Measurements from ENCODE around the gene SNRPD2. TPM values are rescaled to one million over a fixed set of nuclear protein-coding genes. Genes with fewer than 3 reads are reported as not detected.

SNRPD2 gene
- total RNA-seq, 6 experiments from 2014 or later = 79.7 to 92.5 (median 88.2) TPM

DNA sequence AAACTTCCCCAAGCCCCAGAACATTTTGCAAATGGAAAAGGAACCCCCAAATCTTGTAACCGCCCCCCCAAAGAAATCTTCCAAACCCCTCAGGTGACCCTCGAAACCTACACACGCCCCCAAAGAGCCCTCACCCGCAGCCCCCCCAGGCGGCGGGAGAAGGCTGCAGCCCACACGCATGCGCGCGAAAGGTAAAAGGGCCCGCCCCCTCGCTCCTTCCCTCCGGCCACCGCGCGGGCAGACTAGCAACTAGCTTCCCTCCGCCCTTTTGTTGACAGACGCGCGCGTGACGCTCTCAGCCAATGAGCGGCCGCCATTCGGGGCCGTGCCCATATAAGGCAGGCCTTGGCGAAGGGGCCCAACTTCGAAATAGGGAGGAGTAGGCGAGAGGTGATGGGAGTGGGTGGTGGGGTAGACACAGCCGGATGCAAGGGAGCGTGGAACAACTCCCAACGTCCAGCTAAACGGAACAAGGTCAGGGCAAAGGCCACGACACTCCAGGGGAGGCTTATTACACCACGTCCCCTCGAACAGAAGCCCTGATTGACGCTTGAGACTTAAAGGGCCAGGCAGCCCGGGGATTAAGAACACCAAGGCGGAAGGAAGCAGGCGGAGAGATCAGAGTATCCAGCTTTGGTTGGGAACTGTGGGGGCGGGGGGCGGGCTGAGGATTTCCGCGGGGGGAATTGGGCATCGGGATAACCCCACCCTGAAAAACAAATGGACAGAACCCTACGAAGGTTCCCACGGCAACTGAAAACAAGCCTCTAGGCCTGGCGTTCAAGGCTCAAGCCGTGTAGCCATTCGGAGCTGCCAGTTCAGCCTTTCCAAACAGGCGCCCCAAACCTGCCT is 25.6 kb upstream of the SNRPD2 start:
- intact Hi-C loops (cut with DNase I) = no loop called here
- peak; percentile 91 to 96 (median 92) for ATAC-seq
- Histone ChIP-seq H3K27ac (peak overlapping the region; percentile 88 to 97 (median 96)), H3K4me1 (peaks cover 0 to 25% (median 4%) of the 10 kb centered on the region in 4 donors), H3K4me3 (peak overlapping the region; percentile 59 to 64 (median 61)), H3K27me3 (no peaks in the 10 kb centered on the region), H3K9me3 (no peaks in the 10 kb centered on the region), H3K36me3 (peaks cover 0 to 7% (median 0%) of the 10 kb centered on the region in 4 donors)
- peak; percentile 99 for DNase-seq
- peak in 1 of 4 donors; percentile 13 for TF ChIP-seq CTCF (IDR thresholded peaks at IDR 0.05)
- TF ChIP-seq POLR2A (IDR thresholded peaks at IDR 0.05) = peak; percentile 65
- WGBS (ENCODE audit: insufficient coverage, low coverage, low lambda C conversion rate, missing lambda C conversion rate) = 1% methylated on average over 26 of the region's 51 CpGs

DNA sequence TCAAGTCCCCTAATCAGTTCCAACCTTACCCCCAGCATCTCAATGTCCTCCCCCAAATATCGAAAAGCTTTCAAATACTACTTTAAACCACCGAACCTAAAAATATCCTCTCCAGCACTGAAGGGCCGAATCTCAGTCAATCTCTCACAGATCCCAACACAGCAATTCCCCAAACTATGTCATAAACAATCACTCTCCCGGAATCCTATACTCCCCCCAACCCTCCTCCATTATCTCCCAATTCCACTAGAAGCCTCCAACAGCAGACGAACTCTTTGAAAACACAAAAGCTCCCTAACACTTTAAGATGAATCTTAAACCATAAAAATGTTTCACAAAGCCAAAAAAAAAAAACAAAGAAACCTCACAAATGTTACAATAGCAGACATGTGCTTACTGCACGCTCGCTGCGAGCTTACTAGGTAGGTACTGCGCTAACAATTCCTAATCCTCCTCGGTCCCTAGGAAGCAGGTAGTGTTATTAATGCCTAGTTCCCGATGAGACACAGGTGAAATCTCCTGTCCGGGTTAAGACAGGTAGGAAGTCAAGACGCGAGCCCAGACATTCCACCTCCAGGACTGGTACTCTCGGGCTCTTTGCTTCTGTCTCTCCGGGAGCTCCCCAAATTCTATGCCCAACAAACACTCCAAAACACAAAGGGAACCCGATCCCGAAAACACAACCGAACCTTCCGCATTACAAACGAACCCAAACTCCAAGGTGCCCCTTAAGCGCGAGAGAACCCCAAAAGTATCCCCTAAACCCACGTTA is 24.8 kb upstream of the SNRPD2 start:
- peak overlapping the region; percentile 81 to 96 (median 83) for H3K27ac ChIP-seq
- DNase-seq (no peak), ATAC-seq (peak in 2 of 4 donors; percentile 3 to 5)
- H3K9me3 ChIP-seq = no peaks in the 10 kb centered on the region
- no peak for TF ChIP-seq POLR2A (IDR thresholded peaks at IDR 0.05)
- no peak for TF ChIP-seq CTCF (IDR thresholded peaks at IDR 0.05)
- H3K27me3 ChIP-seq = no peaks in the 10 kb centered on the region
- peaks cover 0 to 23% (median 4%) of the 10 kb centered on the region in 4 donors for H3K4me1 ChIP-seq
- intact Hi-C loops (cut with DNase I) = no loop called here
- H3K36me3 ChIP-seq = peaks cover 0 to 15% (median under 1%) of the 10 kb centered on the region in 4 donors
- peak overlapping the region; percentile 59 to 64 (median 61) for H3K4me3 ChIP-seq
- 2% methylated on average over 24 of the region's 24 CpGs for WGBS (ENCODE audit: insufficient coverage, low coverage, low lambda C conversion rate, missing lambda C conversion rate)

GRCh38 chr19:45715139-45715538 is 23.4 kb upstream of the SNRPD2 start:
- intact Hi-C loops (cut with DNase I) = no loop called here
- ATAC-seq (no peak), DNase-seq (no peak)
- Histone ChIP-seq H3K4me1 (peaks cover 0 to 13% (median 4%) of the 10 kb centered on the region in 4 donors), H3K27me3 (no peaks in the 10 kb centered on the region), H3K4me3 (no peak overlapping the region), H3K27ac (no peak overlapping the region), H3K9me3 (no peaks in the 10 kb centered on the region), H3K36me3 (peaks cover 0 to 18% (median under 1%) of the 10 kb centered on the region in 4 donors)
- 55% methylated on average over 2 of the region's 3 CpGs for WGBS (ENCODE audit: insufficient coverage, low coverage, low lambda C conversion rate, missing lambda C conversion rate)
- no peak for TF ChIP-seq POLR2A (IDR thresholded peaks at IDR 0.05)
- TF ChIP-seq CTCF (IDR thresholded peaks at IDR 0.05) = no peak

GRCh38 chr19:45713141-45713540 is 21.4 kb upstream of the SNRPD2 start:
- no peak overlapping the region for H3K4me3 ChIP-seq
- TF ChIP-seq CTCF (IDR thresholded peaks at IDR 0.05) (no peak), POLR2A (IDR thresholded peaks at IDR 0.05) (no peak)
- H3K4me1 ChIP-seq = peaks cover 0 to 10% (median 2%) of the 10 kb centered on the region in 4 donors
- peaks cover 0 to 18% (median under 1%) of the 10 kb centered on the region in 4 donors for H3K36me3 ChIP-seq
- H3K27ac ChIP-seq = no peak overlapping the region
- WGBS (ENCODE audit: insufficient coverage, low coverage, low lambda C conversion rate, missing lambda C conversion rate) = no CpG with 5 or more reads among the region's 15 CpGs
- ATAC-seq (no peak), DNase-seq (no peak)
- no peaks in the 10 kb centered on the region for H3K27me3 ChIP-seq
- intact Hi-C loops (cut with DNase I) = no loop called here
- no peaks in the 10 kb centered on the region for H3K9me3 ChIP-seq
